Effector memory CD4-positive, alpha-beta T cell (primary cell): ENCODE measurements around the gene SWAP70.

Experiments used
- DNase-seq, 3 donors: peaks; one replicate each; pipeline ENCODE4 v3.0.0-alpha.2; 2020
- H3K27ac ChIP-seq: 2 replicates; pipeline ENCODE4 v1.7.0; 2013; ENCODE audit warnings: mild to moderate bottlenecking, low read length, moderate library complexity; ENCODE audit not compliant: insufficient read depth, poor library complexity, severe bottlenecking
- H3K27me3 ChIP-seq: replicated peaks from 2 replicates; pipeline ENCODE4 v1.7.0; 2013; ENCODE audit warnings: mild to moderate bottlenecking, low read length; ENCODE audit not compliant: insufficient read depth, control insufficient read depth, poor library complexity, severe bottlenecking
- H3K36me3 ChIP-seq: 2 replicates; pipeline ENCODE4 v1.7.0; 2013; ENCODE audit warnings: mild to moderate bottlenecking, low read length, moderate library complexity; ENCODE audit not compliant: control insufficient read depth, insufficient read depth
- H3K4me1 ChIP-seq: 2 replicates; pipeline ENCODE4 v1.7.0; 2013; ENCODE audit warnings: low read length, mild to moderate bottlenecking; ENCODE audit not compliant: control insufficient read depth, insufficient read depth, poor library complexity, severe bottlenecking
- H3K4me3 ChIP-seq: 2 replicates; pipeline ENCODE4 v1.7.0; 2013; ENCODE audit warnings: low read length, low read depth, mild to moderate bottlenecking; ENCODE audit not compliant: insufficient read depth, poor library complexity, severe bottlenecking
- H3K9me3 ChIP-seq: 2 replicates; pipeline ENCODE4 v1.7.0; 2013; ENCODE audit warnings: mild to moderate bottlenecking, low read length, moderate library complexity; ENCODE audit not compliant: control insufficient read depth

Gene SWAP70

DNA sequence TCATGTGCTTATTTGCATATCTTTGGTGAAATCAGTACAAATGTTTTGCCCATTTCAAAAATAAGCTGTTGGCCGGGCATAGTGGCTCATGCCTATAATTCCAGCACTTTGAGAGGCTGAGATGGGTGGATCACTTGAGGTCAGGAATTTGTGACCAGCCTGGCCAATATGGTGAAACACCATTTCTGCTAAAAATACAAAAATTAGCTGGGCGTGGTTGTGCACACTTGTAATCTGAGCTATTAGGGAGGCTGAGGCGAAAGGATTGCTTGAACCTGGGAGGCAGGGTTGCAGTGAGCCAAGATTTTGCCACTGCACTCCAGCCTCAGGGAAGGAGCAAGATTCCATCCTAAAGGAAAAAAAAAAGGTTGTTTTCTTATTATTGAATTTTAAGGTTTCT is 136.0 kb downstream of the SWAP70 start:
- H3K27me3 ChIP-seq: no peaks in the 10 kb centered on the region
- H3K36me3 ChIP-seq: no peaks in the 10 kb centered on the region
- no peak for DNase-seq
- no peaks in the 10 kb centered on the region for H3K9me3 ChIP-seq
- no peak overlapping the region for H3K4me3 ChIP-seq
- no peak overlapping the region for H3K27ac ChIP-seq
- no peaks in the 10 kb centered on the region for H3K4me1 ChIP-seq

DNA sequence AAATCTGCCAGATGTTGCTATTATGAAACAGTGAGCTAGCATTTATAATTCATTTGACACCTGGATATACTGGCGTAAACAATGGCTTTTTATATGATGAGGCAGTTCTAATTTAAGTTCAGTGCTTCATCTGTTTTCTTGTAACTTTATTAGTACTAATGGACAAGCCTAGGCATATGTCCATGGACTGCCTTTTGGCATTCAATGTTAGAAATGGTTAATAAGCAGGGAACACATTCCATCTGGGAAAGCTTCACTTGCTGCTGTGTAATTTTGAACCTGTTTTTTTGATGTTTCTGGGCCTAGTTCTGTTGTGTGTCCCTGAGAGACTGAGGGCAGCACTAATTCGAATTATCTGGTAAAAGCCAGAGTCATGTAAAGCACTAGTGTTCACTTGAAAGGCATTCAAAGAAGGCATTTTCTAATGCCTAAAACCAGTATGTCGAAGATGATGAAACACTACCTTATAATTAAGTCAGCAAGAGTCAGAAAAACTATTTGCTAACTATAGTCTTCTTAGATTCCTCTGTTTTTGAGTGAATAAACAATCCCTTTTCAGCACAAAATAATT is 138.5 kb downstream of the SWAP70 start:
- Histone ChIP-seq H3K4me3 (no peak overlapping the region), H3K27me3 (no peaks in the 10 kb centered on the region)
- no peak for DNase-seq

More for the DNA sequence above, 138.5 kb downstream of the SWAP70 start:
- Histone ChIP-seq H3K36me3 (no peaks in the 10 kb centered on the region), H3K27ac (no peak overlapping the region), H3K4me1 (no peaks in the 10 kb centered on the region), H3K9me3 (no peaks in the 10 kb centered on the region)
